HG02973 (cell line): Measurements from ENCODE around the gene KLHL36.

Experiments used
- ATAC-seq: cut with Tn5 transposase; IDR thresholded peaks from one replicate; pipeline ENCODE4 v1.9.1; 2021; ENCODE audit warnings: moderate library complexity; ENCODE audit not compliant: unreplicated experiment

KLHL36 gene

DNA sequence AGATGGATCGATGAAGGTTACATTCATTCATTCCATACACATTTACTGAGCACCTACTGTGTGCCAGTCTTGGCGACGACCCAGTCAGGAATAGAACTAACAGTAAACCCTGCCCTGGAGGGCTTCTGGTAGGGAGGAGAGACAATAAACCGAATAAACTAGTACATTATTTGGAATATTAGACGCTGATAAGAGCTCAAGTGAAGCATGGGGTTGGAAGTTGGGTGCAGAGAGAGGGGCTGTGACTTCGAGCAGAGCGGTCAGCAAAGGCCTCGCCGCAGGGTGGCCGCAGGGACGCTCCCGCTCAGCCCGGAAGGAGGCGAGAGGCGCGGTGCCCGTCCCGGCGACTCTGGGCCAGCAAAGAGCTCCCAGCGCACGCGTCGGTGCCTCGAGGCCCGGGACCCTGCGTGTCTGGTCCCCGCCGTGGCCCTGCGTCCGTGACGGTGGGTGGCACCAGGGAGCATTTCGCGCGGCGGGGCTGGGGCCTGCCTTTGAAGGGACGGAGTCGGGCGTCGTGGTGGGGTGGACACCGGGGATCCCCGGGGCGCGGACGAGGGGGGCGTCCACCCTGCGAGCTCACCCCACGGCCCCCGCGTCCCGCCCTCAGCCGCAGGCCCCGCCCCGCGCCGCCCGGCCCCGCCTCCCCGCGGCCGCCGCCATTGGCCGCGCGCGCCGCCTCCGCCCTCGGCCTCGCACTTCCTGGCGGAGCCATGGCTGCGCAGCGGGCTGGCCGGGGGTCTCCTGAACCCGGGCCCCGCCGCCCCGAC, at the start of gene KLHL36:
Gene KLHL36, plus strand, starts transcription at position 684 of the 767 bp plus-strand sequence. CDS start 2,357 bp downstream, outside the sequence.
- peak; percentile 81 for ATAC-seq

DNA sequence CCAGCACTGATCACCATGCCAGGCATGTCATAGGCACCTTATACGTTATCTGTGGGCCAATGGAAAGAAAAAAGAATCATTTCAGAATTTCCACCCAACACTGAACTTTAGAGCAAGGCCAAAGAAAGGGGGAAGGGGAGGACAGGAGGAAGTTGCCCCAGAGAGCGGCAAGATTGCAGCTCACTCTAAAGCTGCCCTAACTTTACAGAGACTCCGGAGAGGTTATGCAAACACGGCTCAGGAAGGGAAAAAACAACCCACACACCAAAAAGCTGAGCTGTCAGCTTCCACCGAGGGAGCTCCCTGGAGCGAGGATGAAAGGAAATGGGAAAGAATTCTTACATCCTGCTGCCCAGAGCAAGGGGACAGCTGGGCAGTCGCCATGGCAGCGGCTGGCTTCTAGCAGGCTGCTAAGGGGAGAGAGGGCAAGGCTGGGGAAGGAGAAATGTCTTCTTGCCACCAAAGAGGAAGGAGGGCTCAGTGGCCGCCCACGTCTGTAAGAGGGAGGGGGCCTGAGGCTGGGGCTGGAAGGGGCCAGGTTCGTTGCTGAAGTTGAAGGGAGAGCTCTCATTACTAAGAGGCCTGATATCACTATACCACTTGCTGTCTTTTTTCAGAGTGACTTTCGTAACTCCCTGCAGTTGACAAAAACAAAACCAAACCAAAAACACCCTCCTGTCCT, 48.6 kb upstream of the KLHL36 start:
- peak; percentile 39 for ATAC-seq

DNA sequence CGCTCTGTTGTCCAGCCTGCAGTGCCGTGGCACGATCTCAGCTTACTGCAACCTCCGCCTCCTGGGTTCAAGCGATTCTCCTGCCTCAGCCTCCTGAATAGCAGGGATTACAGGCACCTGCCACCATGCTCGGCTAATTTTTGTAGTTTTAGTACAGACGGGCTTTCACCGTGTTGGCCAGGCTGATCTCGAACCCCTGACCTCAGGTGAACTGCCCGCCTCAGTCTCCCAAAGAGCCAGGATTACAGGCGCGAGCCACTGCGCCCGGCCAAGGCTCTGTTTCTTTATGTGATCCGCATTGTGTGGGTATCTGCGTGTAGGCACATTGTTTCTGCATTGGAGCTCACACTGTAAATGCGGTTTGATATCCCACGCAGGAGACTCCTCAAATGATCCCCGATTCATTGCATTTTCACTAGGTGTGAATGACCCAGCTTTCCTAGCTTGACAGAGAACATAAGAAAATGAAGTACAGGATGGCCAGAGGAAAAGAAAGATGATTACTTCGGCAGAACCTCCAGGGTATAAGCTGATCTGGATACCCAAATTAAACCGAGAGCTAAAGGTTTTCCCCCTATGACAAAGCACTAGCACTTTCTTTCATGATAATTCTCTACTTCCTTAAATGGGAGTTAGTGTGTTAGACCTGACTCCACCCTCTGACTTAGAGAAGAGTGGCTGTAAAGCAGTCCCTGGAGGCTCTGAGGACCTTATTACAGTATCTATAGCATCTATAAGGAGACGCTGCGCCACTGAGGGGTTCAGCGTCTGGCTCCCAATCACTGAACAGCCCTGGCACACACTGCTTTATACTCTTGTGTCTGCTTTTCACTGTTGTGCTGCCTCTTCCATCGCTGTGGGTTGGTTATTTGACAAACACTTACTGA, 47.7 kb upstream of the KLHL36 start:
- ATAC-seq = peak; percentile 58

DNA sequence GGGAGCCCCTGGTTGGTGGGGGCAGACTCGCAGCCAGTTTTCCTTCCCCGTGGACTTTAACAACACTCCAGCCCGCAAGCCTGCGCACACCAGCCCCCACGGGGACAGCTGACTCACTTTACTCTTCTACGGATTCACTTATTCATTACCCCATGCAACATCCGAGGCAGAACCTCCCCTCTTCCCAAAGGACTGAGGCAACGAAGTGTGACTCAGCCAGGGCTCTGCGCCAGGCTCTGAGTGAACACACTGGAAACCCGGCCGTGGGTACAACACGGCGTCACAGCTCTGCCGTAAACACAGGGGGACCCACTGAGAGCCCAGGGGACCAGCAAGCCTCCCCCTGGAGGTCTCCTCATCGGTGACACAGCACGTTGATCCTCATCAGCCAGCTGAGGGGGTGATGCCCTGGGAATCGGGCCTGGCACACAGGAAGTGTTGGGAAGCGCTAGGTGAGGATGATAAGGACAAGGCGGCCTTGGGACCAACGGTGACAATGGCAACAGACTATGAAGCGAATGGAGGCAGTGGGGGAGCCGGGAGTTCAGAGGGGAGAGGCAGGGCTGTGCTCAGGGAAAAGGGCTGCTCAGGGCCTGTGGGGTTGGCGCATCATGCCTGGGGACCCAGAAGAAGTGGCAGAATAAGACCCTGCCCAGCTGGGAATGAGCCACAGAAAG, 45.0 kb upstream of the KLHL36 start:
- ATAC-seq = no peak

DNA sequence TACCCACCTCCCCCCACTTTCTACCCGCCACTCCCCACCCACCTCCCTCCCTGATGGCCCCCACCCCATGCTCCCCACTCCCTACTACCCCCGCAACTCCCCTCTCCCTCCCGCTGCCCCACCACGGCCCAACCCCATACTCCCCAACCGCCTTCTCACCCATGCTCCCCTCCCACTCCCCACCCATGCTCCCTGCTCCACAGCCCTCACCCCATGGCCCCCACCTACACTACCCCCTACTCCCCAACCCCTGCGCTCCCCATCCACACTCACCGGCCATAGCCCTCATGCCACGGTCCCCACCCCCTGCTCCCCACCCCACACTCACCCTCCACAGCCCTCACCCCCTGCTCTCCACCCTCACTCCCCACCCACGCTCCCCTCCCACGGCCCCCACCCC, 44.4 kb upstream of the KLHL36 start:
- ATAC-seq = no peak

DNA sequence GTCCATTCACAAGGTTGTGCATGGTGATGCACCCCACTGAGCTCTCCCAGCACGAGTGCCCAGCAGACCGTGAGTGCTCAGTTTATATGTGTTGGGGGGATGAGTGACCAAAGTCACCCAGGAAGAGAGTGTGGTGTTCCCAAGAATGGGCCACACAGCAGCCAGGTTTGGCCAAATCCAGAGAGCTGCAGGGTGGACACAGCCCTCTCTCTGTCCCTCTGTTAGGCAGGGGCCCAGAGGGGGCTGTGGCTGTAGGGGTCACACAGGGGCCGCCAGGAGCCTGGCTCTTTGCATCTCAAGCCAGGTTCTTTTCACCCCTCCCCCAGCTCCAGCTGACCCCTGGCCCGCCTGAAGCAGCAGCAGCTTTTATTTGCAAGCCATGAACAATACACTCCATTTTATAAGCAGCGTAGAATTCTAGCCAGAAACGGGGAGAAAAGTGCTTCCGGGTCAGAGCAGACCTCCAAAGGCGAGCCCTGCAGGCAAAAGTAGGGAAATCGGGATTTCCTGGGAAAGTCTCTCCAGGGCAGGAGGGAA, 43.8 kb upstream of the KLHL36 start:
- ATAC-seq = no peak

DNA sequence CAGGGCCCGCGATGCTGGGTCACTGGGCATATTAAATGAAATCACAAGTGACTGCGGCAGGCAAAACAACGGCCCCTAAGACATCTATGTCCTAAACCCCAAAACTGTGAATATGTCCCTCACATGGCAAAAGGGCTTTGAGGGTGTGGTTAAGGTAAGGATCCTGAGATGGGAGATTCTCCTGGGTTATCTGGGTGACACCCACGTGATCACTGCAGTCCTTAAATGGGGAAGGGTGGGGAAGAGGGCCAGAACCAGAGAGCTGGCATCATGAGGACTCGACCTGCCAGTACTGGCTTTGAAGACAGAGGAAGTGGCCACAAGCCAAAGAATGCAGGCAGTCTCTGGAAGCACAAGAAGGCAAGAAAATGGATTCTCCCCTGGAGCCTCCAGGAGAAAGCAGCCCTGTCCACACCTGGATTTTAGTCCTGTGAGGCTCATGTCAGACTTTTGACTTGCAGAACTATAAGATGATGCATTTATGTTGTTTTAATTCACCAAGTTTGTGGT, 42.9 kb upstream of the KLHL36 start:
- ATAC-seq = no peak

DNA sequence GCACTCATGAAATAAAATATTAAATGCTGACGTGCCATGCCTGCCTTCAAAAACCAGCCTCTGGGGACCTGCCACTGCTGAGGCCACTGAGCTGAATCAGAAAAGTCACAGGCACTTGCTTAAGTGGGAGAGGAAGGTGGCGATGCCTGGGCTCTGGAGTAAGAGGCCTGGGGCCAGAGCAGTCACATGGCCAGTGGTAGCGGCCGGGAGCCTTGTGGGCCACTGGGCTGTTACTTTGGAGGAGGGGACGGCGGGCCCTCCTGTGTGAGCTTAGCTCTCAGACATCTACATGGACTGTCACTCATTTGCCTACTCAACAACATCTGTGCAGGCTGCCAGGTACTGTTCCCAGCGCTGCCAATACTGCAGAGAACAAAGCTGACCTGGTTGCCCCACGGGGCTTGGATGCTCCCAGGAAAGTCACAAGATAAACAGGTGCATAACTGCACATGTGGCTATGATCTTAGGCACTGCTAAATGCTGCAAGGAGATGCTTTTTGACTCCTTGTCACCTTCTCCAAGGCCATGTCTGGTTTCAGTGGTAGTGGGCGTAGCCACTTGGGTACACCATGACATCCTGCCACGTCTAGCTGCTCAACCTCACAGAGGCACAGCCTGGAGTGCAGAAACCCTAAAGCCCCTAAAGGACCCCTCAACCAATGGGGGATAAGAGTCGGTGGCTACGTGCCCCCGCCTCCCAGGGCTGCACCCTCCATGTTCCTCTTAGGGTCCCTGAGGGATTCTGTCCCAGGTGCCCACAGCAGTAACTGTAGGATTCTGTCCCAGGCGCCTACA, 42.0 kb upstream of the KLHL36 start:
- no peak for ATAC-seq

DNA sequence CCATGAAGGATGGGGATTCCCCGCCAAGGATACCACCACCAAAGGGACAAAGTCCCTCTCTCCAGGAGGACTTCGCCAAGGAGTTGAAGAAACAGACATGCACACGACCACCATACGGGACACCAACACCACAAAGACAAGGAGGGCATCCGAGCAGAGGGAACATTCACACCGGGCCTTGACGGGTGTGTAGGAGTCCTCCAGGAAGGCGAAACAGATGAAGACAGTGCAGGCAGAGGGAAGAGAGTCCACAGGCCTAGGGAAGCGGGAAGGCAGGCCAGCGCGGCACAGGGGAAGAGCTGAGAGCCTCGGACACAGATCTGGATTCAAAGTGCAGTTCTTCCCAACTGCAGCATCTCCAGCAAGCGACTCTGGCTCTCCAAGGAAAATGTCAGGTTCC, 41.2 kb upstream of the KLHL36 start:
- ATAC-seq = no peak

DNA sequence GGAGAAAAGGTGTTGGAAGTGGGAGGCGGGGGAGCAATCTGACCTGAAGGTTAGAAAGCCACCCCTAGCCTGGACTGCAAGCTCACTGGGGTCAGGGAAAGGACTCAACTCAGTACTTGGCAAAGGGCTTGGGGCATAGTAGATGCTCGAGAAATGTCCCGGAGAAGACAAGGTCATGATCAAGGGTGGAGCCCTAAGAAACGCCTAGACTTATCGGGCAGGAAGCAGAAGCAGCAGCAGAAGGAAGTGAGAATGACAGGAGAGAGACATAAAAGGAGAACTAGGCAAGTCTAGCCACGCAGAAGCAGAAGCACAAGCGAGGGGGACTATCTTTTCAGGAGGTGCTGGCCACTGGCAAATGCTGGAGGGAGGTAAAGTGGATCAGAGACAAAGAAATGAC, 40.6 kb upstream of the KLHL36 start:
- ATAC-seq = no peak

DNA sequence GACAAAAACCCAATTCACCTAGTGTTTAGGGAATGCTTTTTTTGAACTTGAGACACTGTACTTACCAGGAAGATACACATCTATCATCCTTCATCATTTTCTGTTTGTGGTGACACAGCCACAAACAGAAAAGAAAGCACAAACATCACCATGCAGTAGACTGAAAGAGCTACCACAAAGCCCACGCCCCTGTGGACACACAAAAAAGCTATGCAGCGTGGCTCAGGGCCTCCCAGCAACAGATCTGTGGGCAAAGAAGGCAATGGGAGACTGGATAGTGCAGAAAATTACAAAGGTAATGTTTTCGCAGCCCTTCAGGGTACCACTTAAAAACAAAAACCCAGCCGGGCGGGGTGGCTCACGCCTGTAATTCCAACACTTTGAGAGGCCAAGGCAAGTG, 40.0 kb upstream of the KLHL36 start:
- ATAC-seq = no peak

DNA sequence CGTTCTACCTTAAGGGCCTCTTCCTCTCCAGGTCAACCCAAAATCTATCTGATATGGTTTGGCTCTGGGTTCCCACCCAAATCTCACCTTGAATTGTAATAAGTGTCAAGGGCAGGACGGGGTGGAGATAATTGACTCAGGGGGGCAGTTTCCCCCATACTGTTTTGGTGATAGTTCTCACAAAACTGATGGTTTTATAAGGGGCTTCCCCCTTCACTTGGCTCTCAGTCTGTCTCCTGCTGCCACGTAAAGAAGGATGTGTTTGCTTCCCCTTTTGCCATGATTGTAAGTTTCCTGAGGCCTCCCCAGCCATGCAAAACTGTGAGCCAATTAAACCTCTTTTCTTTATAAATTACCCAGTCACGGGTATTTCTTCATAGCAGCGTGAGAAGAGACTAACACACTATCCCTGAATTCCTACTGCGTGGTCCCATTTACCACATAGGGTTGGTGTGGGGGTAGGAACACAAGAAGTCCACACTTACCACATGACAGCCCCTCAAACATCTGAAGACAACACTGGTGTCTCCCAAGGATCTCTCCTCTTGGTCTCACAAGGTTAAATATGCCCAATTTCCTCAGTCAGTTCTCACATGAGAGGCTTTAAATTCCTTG, 38.6 kb upstream of the KLHL36 start:
- ATAC-seq = no peak

DNA sequence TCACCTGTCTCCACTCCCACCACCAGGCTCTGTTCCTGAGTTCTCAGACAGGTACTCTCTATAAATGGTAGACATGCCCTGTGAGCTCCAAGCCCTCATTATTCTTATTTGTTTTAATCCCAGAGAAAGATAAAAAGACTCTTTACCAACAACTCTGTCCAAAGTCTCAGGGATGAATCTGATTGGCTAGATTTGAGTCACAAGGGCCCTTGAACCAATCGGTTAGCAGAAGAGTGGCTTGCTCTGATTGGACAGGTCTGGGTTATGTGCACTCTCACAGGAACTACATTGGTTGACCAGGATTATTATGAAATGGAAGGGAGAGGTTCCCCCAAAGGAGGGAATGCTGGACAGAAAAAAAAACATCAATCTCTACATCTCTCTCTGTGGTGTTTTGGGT, 37.9 kb upstream of the KLHL36 start:
- ATAC-seq = no peak

DNA sequence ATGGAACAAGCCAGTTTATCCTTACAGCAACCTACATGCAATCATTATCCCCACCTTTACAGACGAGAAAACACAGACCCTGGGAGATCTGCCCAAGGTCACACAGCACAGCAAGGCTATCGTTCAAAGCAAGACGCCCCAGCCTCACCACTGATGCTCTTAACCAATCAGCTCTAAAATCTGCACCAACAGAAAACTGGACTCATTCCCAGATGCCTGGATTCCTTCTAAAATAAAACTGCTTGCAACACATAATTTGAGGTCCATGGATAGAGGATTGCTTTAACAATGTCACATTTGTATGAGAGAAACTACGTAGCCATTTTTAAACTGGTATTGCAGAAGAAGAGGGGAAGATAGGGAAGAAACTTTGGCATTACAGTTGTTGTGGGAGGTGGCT, 37.3 kb upstream of the KLHL36 start:
- no peak for ATAC-seq

DNA sequence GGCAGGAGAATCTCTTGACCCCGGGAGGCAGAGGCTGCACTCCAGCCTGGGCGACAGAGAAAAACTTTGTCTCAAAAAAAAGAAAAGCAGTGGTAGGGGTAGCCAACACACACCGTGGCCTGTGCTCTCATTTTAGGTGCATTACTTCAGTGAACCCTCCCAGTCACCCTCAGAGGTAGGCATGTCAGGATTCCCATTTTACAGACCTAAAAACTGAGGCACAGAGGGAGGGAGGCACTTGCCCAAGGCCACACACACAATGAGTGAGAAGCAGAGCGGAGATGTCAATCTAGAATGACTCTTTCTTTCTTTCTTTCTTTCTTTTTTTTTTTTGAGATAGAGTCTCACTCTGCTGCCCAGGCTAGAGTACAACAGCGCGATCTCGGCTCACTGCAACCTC, 35.6 kb upstream of the KLHL36 start:
- ATAC-seq = no peak

DNA sequence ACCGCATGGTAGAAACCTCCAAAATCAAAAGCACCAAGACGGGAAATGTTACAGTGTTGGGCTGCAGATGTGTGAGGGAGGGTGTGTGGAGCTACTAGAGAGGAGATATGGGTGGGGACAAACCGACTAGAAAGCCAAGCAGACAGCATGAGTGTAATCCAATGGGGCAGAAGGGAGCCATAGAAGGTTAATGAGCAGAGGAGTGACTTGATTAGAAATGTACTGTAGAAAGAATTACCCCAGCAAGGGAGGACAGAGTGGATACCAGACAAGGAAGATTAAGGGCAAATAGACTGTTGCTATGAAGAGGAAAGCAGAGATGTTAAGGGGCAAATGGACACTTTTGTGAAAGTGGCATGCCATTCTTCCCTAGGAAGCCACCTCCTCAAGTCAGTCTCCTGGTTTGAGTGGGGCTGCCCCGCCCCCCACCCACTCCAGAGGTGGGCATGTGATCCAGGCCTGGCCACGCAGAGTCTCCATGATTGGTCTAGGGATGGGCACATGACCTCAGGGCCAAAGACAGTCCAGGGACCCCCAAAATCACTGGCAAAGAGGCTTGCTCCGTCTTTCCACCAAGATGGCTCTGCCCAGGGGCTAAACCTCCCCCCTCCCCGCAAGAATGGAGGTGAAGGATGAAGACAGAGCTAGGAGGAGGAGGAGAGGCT, 34.8 kb upstream of the KLHL36 start:
- ATAC-seq = no peak

DNA sequence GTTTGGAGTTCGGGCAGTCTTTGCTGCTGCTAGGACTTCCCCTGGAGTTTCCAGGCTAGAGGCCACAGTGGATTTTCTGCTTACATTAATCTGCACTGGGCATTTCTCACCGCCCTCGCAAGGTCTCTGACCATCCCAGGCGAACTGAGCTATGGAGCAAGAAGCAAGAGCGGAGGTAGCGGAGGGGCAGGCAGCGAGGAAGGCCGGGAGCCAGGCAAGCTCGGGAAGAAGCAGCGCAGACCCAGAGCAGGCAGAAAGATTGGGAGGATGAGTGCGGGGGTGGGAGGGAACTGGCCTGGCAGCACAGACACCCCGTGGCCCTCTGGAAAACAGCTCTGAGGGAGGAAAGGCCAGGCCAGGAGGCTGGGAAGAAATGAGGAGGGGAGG, 34.2 kb upstream of the KLHL36 start:
- no peak for ATAC-seq

DNA sequence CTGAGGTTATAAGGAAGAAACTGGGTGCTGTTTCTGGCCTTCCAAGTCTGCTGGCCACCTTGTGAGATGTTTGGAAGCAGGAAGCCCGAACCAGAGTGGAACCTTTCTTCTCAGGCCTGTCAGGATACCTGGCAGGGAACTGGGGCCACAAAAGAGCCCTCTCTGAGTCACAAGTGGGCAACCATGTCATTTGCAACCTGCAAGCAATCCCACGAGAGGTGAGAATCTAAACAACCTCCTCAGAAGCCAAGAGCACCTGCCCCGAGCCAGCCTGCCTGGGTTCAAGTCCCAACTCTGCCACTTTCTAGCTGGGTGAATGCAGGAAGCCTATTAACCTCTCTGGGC, 33.7 kb upstream of the KLHL36 start:
- no peak for ATAC-seq
